COLO668 (cell line): ENCODE results near the gene MED29.

Source experiments
- DNase-seq: peaks from one replicate; lab custom pipeline; 2025; ENCODE audit not compliant: unreplicated experiment; lab: John Stamatoyannopoulos, UW

Gene MED29

DNA sequence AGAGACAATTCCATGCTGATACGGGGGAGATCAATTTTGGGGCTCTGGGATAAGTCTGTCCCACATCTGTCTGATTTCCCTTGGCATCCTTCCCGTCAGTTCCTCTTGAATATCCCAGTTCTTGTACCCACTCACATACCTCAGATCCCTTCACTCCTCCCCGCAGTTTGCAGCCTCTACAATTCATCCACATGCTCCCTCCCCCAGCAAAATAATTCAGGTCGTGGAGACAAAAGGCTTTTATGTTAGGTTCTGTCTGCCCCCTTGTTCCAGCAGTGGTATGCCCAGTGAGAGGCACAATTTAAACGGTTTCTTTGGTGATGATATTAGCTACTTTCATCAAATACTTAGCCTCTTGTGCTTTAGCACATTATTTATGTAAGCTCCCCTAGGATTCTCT, 35.0 kb downstream of the MED29 start:
- no peak for DNase-seq

DNA sequence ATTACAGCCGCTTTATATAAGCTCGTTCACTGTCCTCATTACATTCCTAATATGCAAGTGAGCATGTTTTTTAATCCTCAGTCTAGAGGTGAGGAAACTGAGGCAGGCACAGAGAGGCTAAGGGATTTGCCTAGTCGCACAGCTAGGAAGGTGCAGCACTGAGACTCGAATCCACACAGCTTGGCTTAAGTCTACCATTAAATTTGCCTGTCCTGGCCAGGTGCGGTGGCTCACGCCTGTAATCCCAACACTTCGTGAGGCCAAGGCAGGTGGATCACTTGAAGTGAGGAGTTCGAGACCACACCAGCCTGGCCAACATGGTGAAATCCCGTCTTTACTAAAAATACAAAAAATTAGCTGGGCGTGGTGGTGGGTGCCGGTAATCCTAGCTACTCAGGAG, 36.5 kb downstream of the MED29 start:
- no peak for DNase-seq

DNA sequence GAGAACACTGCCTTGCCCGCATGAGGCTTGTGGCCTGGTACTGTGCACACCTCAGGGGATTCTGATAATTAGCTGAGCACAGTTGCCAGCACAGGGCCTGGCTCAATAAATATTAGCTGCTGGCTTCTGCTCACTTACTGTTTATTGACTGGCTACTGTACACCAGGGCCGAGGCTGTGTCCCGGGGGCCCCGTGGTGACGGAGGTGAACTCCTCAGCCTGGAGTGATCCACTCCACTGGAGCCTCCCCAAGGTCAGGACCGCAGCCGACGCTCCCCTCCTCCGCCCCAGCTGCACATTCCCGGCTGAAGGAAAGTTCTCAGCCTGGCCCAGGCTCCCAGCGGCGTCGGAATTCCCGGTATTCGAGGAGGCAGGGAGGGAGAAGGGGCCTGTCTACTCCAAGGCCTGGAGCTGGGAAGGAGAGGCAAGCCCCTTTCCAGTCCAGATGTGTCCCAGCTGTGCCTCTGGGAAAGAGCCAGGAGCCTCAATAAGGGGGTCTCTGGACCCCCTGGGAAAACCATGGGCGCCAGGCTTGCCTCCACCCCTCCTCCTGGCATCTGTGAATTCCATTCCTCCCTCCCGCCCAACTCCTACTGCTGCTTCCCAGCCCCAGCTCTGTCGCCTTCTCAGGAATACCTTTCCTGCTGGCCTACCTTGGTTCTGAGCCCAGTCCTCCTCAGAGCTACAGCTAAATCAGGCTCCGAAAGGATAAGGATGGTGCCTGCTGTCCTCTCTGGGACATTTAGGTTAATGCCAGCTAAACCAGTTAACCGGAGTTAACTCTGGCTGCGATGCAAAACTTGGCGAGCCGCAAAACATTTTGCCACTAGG, 37.3 kb downstream of the MED29 start:
- DNase-seq, result peak; percentile 7

DNA sequence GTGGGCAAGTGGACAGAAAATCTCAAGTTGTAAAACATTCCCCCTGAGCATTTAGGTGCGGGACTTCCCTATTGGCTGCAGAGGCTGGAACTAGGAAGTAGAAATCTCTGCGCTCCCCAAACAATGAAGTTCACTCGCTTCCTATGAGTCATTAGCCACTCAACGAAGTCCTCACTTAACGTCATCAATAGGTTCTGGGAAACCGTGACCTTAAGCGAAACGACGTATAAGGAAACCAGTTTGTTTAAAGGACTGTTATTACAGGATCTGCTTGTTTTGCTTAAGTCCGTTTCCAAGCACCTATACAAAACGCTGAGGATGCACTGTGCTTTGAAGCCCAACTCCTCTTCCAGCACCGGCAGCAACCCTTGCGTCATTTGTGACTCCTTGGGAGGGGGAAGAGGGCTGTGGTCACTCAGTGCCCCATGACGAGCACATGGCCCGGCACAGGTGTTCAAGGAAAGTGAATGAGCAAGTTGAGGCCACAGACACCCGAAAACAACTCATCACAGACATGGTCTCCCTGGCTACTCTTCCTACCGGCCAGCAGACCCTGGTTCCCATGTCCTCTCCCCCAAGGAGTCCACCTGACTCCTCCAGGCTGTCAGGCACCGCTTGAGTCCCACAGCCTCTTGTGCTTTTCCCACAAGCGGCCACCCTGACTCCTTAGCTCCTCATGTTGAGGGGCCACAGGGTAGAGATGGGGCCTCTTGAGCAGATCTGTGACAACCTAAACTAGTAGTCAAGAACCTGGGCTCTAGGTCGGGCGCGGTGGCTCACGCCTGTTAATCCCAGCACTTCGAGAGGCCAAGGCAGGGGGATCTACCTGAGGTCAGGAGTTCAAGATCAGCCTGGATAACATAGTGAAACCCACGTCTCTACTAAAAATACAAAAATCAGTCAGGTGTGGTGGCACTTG, 39.8 kb downstream of the MED29 start:
- peak; percentile 65 for DNase-seq

DNA sequence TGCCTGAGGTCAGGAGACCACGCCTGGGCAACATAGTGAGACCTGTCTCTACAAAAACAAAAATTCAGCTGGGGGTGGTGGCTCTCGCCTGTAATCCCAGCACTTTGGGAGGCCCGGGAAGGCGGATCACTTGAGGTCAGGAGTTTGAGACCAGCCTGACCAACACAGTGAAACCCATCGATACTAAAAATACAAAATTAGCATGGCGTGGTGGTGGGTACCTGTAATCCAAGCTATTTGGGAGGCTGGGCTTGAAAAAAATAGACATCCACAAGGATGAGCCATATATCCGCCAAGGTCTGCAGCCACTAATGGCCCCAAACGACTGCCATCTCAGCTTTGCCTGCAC, 41.5 kb downstream of the MED29 start:
- DNase-seq, result no peak

DNA sequence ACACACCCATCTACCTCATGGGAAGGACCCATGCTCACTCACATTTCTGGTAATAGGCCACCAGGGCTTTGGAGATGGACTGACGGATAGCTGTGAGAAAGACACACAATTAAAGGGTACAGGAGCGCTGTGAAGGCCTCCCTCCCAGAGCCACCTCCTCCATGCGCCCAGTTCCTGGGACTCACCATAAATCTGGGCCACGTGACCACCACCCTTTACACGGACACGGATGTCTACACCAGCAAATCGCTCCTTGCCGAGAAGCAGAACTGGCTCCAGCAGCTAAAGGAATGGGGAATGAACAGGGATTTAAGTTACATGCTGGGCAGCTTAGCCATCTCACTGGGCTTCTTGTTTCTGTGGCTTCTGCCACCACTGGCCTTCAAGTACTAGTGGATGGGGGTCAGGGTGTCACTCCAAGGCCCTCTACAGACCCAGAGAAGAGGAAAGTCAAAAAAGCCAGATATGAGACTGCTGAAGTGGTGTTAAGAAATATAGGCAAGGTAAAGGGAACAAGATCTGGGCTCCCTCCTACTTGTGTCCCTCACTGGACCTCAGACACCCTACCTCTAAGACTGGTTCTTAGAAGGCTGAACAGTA, 42.4 kb downstream of the MED29 start:
- no peak for DNase-seq

DNA sequence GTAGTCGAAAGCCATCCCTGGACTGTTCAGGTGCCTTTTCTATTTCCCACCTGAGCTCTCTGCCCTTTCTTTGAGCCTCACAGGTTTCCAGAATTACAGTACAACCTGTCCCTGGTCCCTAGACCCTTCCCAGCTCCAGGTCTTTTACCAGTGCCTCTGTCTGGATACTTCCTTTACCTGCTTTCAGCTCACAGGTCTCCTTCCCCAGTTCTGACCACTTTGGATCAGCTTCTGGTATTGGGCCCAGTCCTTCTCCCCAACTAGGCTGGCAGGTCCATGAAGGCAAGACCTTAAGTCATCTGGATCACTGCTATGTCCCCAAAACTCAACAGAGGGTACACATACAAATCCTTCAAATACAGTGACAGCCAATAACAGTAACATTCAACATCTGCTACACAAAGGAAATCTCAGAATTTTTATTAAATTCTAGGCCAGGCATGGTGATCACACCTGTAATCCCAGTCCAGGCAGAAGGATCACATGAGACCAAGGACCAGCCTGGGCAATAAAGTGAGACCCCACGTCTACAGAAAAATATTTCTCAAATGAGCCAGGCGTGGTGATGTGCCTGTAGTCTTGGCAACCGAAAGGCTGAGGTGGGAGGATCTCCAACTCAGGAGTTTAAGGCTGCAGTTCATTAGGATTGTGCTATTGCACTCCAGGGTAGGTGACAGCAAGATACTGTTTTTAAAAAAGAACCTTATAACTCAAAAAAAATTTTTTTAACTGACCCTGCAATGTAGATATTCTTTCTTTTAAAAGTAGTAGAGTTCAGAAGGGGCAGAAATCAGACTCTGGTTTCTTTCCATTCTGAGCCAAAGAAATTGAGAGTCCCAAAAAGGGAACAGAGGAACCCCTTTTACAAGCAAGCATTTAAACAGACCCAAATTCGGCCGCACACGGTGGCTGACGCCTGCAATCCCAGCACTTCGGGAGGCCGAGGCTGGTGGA, 43.2 kb downstream of the MED29 start:
- DNase-seq, result no peak

DNA sequence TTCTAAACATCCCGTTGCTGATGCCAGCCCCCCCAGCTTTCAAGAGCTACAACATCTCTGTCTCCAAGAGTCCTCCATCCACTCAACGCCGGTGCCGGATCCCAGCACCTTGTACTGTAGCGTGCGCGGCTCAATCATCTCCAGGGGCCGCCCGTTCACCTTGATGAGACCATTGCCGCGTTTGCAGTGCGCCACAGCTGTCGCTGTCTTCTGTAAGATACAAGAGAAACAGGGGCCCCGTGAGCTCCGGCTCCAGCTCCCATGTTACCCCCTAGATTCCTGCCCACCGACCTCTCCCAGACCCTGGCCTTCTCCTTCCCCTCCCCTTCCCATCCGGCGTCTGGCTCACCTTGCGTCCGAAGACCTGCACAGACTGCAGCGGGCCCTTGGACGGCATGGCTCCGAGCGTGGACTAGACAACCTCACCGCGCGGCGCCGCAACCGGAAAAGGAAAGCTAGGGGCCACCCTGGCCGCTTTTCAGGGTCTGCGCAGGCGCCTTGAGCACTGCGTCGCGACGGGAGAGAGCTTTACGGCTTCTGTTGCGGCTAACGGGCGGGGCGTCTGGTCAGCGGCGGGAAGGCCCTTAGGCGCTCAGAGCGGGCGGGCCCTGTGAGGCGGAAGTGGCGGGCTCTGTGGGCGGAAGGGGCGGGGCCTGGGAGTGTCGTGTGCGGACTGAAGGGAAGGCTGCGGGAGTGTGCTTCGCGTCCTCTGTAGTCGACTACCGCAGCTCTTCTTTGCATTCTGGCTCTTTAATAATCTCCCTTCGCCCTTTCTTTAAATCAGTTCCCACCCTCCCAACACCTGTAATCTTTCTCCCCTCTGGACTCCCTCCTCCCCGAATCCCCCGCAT, 44.5 kb downstream of the MED29 start, which contains the start of gene RPS16:
RPS16 (minus strand) TSS at position 451 of the 851 bp plus-strand sequence; CDS start at position 397, 54 bp downstream.
- DNase-seq, result peak; percentile 99

DNA sequence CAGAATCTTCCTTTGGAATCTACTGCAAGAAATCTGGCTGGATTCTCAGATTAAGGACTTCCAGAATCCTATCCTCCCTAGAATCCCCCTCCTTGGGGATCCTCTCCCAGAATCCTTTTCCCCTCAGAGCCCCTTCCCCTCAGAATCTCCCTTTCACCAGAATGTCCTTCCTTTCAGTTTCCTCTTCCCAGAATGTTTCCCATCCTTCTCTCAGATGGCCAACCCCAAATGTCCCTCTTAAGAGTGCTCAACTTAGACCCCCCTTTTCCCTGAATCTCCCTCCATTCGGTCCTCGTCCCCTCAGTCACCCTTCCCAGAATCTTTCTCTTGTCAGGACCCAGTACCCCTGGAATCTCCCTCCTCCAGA, 45.2 kb downstream of the MED29 start:
- DNase-seq, result no peak

DNA sequence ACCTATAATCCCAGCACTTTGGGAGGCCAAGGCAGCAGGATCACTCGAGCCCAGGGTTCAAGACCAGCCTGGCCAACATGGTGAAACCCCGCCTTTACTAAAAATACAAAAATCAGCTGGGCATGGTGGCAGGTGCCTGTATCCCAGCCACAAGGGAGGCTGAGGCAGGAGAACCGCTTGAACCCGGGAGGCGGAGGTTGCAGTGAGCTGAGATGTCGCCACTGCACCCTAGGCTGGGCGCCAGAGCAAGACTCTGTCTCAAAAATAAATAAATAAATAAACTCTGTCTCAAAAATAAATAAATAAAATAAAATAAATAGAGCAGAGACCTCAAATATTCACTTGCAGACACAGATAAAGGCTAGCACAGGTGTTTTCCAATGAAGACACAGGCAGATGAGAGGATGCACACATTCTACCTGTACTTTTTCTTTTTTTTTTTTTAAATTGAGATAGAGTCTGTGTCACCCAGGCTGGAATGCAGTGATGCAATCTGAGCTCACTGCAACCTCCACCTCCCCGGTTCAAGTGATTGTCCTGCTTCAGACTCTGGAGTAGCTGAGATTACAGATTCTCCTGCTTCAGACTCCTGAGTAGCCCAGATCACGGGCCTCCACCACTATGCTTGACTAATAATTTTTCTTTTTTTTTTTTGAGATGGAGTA, 47.2 kb downstream of the MED29 start:
- no peak for DNase-seq

DNA sequence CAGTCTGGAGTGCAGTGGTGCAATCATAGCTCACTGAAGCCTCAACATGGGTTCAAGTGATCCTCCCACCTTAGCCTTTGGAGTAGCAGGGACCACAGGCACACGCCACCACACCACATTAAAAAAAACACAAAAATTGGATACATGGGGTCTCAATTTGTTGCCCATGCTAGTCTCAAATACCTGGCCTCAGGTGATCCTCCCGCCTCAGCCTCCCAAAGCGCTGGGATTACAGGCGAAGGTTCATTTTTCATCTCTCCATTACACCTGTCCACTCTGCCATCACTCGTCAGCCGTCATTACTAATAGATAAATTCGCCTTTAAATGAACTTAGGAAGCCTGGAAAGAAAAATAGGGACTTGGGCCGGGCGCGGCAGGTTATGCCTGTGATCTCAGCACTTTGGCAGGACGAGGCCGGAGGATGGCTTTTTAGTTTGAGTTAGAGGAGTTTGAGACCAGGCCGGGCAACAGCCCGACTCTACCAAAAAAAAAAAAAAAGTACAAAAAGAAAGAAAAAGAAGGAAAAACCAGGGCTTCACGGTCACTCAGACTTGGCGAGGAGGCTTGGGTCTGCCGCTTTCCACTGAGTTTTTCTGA, 53.5 kb downstream of the MED29 start:
- peak; percentile 14 for DNase-seq

DNA sequence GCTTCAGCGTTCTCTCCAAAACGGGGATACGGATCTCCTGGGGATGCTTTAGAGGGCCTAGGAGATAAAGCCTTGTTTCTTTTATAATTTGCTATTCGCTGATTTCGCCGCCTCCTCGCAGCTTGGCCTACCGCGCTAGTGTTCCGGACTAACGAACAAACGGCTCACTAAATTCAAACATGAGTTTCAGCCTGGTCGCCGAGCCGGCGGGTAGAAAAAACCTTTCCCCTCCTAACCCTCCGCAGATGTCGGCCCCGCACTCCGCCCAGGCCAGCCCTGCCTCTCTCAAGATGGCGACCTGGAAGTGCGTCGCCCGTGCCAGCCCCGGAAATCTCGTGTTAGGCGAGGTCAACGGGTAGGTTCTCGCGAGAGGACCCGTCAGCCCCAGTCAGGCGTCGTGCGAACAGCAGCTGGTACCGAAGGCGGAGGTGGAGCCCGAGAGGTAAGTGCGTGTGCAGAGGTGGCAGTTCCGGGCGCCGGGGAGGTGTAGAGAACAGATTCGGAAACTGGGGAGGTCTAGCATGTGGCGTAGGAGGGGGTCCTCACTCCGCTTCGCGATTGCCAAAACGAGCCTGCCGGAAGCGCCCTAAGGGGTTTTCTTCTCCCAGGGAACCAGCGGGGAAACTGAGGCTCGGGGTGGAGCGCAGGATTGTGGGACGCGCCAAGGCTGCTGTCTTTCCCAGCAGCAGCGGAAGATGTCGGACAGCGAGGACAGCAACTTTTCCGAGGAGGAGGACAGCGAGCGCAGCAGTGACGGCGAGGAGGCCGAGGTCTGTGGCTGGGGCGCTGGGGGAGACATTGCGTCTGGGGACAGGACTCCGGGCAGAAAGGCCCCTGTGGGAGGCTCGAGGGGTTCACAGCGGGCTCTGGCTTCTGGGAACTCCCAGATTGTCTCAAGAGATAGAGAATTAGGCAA, 54.3 kb downstream of the MED29 start, which contains the start of gene SUPT5H:
SUPT5H (plus strand) TSS at position 387 of the 916 bp plus-strand sequence; CDS start at position 696, 309 bp downstream.
- DNase-seq, result peak; percentile 98

DNA sequence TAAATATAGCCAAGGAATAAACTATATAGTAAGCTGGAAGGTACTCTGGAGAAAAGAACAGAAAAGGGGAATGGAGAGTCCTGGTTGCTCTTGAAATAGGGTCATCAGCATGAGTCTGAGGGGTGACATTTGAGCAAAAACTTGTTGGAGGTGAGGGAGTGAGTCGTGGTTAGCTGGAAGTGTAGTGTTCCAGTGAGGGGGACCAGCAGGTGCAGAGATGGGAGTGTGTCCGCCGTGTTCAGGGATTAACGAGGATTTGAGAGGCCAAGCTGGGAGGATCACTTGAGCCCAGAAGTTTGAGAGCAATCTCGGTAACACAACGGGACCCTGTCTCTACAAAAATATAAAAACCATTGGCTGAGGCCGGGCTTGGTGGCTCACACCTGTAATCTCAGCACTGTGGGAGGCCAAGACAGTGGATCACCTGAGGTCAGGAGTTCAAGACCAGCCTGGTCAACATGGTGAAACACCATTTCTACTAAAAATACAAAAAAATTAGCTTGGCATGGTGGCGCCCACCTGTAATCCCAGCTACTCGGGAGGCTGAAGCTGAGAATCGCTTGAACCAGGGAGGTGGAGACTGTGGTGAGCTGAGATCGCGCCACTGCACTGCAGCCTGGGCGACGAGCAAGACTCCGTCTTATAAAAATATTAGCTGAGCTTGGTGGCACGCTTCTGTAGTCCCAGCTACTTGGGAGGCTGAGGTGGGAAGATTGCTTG, 55.3 kb downstream of the MED29 start:
- DNase-seq, result no peak

DNA sequence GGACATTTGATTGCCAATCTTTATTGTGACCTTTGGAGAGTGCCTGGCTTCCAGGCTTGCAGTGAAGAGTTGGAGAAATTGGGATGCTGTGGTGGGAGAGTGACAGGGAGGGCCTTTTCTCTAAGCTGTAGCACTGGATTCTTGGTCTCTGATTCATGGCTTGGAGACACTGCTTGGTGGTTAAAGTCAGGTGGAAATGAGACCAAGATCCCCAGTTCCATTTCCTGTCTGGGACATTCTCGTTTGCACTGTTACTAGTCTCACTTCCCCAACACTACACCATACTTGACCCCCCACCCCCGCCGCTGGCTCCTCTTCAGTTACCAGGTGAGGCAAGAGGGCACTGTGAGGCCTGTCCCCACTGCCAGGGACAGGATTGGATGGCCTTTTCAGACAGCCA, 57.1 kb downstream of the MED29 start:
- no peak for DNase-seq

DNA sequence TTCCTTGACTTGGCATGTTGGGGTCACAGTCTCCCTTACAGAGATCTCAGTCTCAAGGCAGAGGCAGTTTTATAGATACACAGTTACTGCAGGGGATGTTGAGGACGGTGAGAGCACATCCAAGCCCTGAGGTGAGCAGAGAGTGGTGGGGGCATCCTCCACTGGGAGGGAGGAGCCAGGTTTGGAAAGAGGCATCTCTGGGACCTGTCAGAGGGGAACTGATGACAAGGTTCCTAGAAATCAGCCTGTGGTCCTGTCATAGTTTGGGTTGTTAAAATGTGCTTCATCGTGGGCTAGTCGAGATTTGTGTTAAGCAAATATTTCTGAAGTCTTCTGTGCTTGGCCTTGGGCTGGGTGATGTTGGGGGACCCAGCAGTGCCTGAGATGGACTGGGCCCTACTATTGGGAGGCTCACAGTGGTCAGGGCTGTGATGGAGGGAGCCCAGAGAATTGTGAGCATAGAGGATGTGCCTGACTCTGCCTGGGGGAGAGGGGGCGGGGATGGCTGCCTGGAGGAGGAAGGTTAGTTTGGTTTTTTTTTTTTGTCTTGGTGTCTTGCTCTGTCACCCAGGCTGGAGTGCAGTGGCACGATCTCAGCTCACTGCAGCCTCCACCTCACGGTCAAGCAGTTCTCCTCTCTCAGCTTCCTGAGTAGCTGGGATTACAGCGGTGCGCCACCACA, 58.1 kb downstream of the MED29 start:
- DNase-seq, result no peak
